H9 (cell line): ENCODE data around the gene ZMAT3. TPM values are rescaled to one million over a fixed set of nuclear protein-coding genes. Genes with fewer than 3 reads are reported as not detected.

ENCODE experiments used
- DNase-seq: peaks from one replicate; pipeline ENCODE4 v3.0.0-alpha.2; 2017
- H2AFZ ChIP-seq: one replicate; pipeline ENCODE4 v1.6.1; 2013; ENCODE audit warnings: mild to moderate bottlenecking, low read length, control low read depth, moderate library complexity
- H2AK5ac ChIP-seq: 2 replicates; pipeline ENCODE4 v1.6.1; 2013; ENCODE audit warnings: low read length, control low read depth, mixed read lengths; ENCODE audit not compliant: insufficient read length
- H2BK120ac ChIP-seq: one replicate; pipeline ENCODE4 v1.6.1; 2013; ENCODE audit warnings: low read depth, mild to moderate bottlenecking, low read length, control low read depth, inconsistent platforms; ENCODE audit not compliant: poor library complexity, severe bottlenecking
- H2BK12ac ChIP-seq: 2 replicates; pipeline ENCODE4 v1.6.1; 2013; ENCODE audit warnings: low read length, control low read depth, mixed read lengths, low read depth; ENCODE audit not compliant: insufficient read length
- H2BK15ac ChIP-seq: 2 replicates; pipeline ENCODE4 v1.6.1; 2013; ENCODE audit warnings: low read depth, low read length, control low read depth
- H2BK20ac ChIP-seq: one replicate; pipeline ENCODE4 v1.6.1; 2013; ENCODE audit warnings: low read depth, mild to moderate bottlenecking, low read length, control low read depth, inconsistent platforms; ENCODE audit not compliant: poor library complexity, severe bottlenecking
- H2BK5ac ChIP-seq: 2 replicates; pipeline ENCODE4 v1.6.1; 2013; ENCODE audit warnings: low read length, control low read depth, mixed read lengths; ENCODE audit not compliant: insufficient read length
- H3K14ac ChIP-seq: 2 replicates; pipeline ENCODE4 v1.6.1; 2013; ENCODE audit warnings: low read length, control low read depth; ENCODE audit not compliant: insufficient read depth
- H3K18ac ChIP-seq: 2 replicates; pipeline ENCODE4 v1.6.1; 2013; ENCODE audit warnings: low read depth, mild to moderate bottlenecking, mixed read lengths, low read length, control low read depth; ENCODE audit not compliant: insufficient read length
- H3K23ac ChIP-seq: 2 replicates; pipeline ENCODE4 v1.6.1; 2013; ENCODE audit warnings: low read length, control low read depth, mixed read lengths, low read depth; ENCODE audit not compliant: insufficient read length
- H3K23me2 ChIP-seq: 2 replicates; pipeline ENCODE4 v1.6.1; 2013; ENCODE audit warnings: low read depth, mild to moderate bottlenecking, mixed read lengths, low read length, control low read depth; ENCODE audit not compliant: insufficient read length, poor library complexity, severe bottlenecking
- H3K27ac ChIP-seq: 2 replicates; pipeline ENCODE4 v1.5.1; 2013; ENCODE audit warnings: low read length, control low read depth, mixed read lengths, low read depth; ENCODE audit not compliant: insufficient read length
- H3K27me3 ChIP-seq: 2 replicates; pipeline ENCODE4 v1.6.1; 2013; ENCODE audit warnings: low read length, control low read depth, inconsistent platforms; ENCODE audit not compliant: insufficient read depth
- H3K4ac ChIP-seq: 2 replicates; pipeline ENCODE4 v1.6.1; 2013; ENCODE audit warnings: low read depth, mild to moderate bottlenecking, control low read depth, inconsistent platforms, low read length, moderate library complexity
- H3K4me1 ChIP-seq: 2 replicates; pipeline ENCODE4 v1.6.1; 2013; ENCODE audit warnings: low read length, control low read depth, inconsistent platforms; ENCODE audit not compliant: insufficient read depth
- H3K4me2 ChIP-seq: 2 replicates; pipeline ENCODE4 v1.6.1; 2013; ENCODE audit warnings: low read length, control low read depth, mixed read lengths; ENCODE audit not compliant: insufficient read length, insufficient read depth
- H3K56ac ChIP-seq: 2 replicates; pipeline ENCODE4 v1.6.1; 2013; ENCODE audit warnings: low read depth, mild to moderate bottlenecking, mixed read lengths, low read length, control low read depth; ENCODE audit not compliant: insufficient read length
- H3K79me1 ChIP-seq: 2 replicates; pipeline ENCODE4 v1.6.1; 2013; ENCODE audit warnings: low read depth, mild to moderate bottlenecking, moderate library complexity, low read length, control low read depth, inconsistent platforms; ENCODE audit not compliant: insufficient read depth, poor library complexity, severe bottlenecking
- H3K79me2 ChIP-seq: 2 replicates; pipeline ENCODE4 v1.6.1; 2013; ENCODE audit warnings: low read length, control low read depth, inconsistent platforms; ENCODE audit not compliant: insufficient read depth
- H3K9ac ChIP-seq: 2 replicates; pipeline ENCODE4 v1.6.1; 2013; ENCODE audit warnings: low read length, control low read depth, mixed read lengths; ENCODE audit not compliant: insufficient read length; ENCODE audit errors: extremely low read depth
- H3K9me3 ChIP-seq: one replicate; pipeline ENCODE4 v1.6.1; 2013; ENCODE audit warnings: low read depth, low read length, inconsistent platforms; ENCODE audit not compliant: control insufficient read depth
- H3T11ph ChIP-seq: one replicate; pipeline ENCODE4 v1.6.1; 2013; ENCODE audit warnings: mild to moderate bottlenecking, low read length, control low read depth, inconsistent platforms
- H4K20me1 ChIP-seq: one replicate; pipeline ENCODE4 v1.6.1; 2013; ENCODE audit not compliant: control insufficient read depth, insufficient read length, insufficient read depth
- H4K5ac ChIP-seq: 2 replicates; pipeline ENCODE4 v1.6.1; 2013; ENCODE audit warnings: low read depth, mild to moderate bottlenecking, mixed read lengths, low read length, control low read depth; ENCODE audit not compliant: insufficient read length
- H4K8ac ChIP-seq: replicated peaks from 2 replicates; pipeline ENCODE4 v1.6.1; 2013; ENCODE audit warnings: low read length, control low read depth, mixed read lengths, low read depth; ENCODE audit not compliant: insufficient read length
- H4K91ac ChIP-seq: 2 replicates; pipeline ENCODE4 v1.6.1; 2013; ENCODE audit warnings: low read depth, mild to moderate bottlenecking, moderate library complexity, mixed read lengths, low read length, control low read depth; ENCODE audit not compliant: insufficient read length
- H3K27ac Mint-ChIP-seq, 3 experiments: 2 replicates in 2 of 3; 3 replicates in 1 of 3; pipeline ENCODE4 v1.8.0; 2020 to 2021; ENCODE audit warnings: mixed read lengths in 3 of 3, mild to moderate bottlenecking in 1 of 3, moderate library complexity in 1 of 3
- H3K27me3 Mint-ChIP-seq: 2 replicates; pipeline ENCODE4 v1.8.0; 2021; ENCODE audit warnings: low read depth, mild to moderate bottlenecking, moderate library complexity, mixed read lengths
- H3K36me3 Mint-ChIP-seq, 3 experiments: 2 replicates in 2 of 3; 3 replicates in 1 of 3; pipeline ENCODE4 v1.8.0; 2020 to 2021; ENCODE audit warnings: low read depth in 3 of 3, mixed read lengths in 3 of 3; ENCODE audit not compliant: insufficient read depth in 1 of 3
- H3K4me1 Mint-ChIP-seq, 2 experiments: 2 replicates each; pipeline ENCODE4 v1.8.0; 2020; ENCODE audit warnings: mixed read lengths in 2 of 2
- H3K4me3 Mint-ChIP-seq, 2 experiments: 2 replicates in 1 of 2; 3 replicates in 1 of 2; pipeline ENCODE4 v1.8.0; 2020 to 2021; ENCODE audit warnings: mild to moderate bottlenecking in 2 of 2, mixed read lengths in 2 of 2, moderate library complexity in 1 of 2
- H3K9me3 Mint-ChIP-seq, 2 experiments: 2 replicates in 1 of 2; 3 replicates in 1 of 2; pipeline ENCODE4 v1.8.0; 2020; ENCODE audit warnings: mild to moderate bottlenecking in 2 of 2, mixed read lengths in 2 of 2, moderate library complexity in 1 of 2
- WGBS: extraction: QIAGEN DNeasy Blood & Tissue Kit; methylation state at CpG from one replicate; pipeline ENCODE4 v1.1.7; 2013; ENCODE audit warnings: missing lambda C conversion rate, low lambda C conversion rate, mixed read lengths; ENCODE audit not compliant: insufficient read length; ENCODE audit errors: extremely low coverage; 5-methylcytosine and 5-hydroxymethylcytosine counted together
- total RNA-seq: library from RNA; stranded (reverse); gene quantifications from 2 replicates; pipeline ENCODE4 v1.2.1, GENCODE V29; 2021
- TF ChIP-seq, protein P1 (sequence below): fragments of 200-600 bp; sonication (generic); conservative IDR thresholded peaks from 3 replicates; pipeline ENCODE4 v1.8.0; 2021; ENCODE audit warnings: antibody characterized with exemption, mild to moderate bottlenecking

Gene ZMAT3
- total RNA-seq, 1 experiment from 2014 or later = 9.4 TPM

DNA sequence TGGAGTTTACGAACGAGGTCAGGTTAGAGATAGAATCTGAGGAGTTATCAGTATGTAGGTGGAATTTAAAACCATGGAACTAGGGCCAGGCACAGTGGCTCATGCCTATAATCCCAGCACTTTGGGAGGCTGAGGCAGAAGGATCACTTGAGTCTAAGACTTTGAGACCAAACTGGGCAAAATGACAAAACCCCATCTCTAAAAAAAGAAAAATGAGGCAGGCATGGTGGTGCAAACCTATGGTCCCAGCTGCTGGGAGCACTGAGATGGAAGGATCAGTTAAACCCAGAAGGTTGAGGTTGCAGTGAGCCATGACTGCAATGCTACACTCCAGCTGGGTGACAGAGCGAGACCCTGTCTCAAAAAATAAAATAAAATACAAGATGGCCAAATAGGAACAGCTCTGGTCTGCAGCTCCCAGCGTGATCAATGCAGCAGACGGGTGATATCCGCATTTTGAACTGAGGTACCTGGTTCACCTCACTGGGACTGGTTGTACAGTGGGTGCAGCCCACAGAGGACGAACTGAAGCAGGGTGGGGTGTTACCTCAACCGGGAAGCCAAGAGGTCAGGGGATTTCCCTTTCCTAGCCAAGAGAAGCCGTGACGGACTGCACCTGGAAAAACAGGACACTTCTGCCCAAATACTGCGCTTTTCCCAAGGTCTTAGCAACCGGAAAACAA lies 33.3 kb downstream of the ZMAT3 start:
- H3K4ac ChIP-seq = no peak overlapping the region
- H4K5ac ChIP-seq = no peak overlapping the region
- H4K91ac ChIP-seq = no peak overlapping the region
- Mint-ChIP-seq H3K4me3 (no peak overlapping the region), H3K36me3 (peaks cover 0 to 14% (median 3%) of the 10 kb centered on the region in 3 experiments; a peak in 3 of 7 replicates), H3K27ac (no peak overlapping the region; a peak in 1 of 7 replicates), H3K27me3 (no peaks in the 10 kb centered on the region), H3K4me1 (peaks cover 3 to 12% of the 10 kb centered on the region in 2 experiments; a peak in 3 of 4 replicates), H3K9me3 (peaks cover 0 to 3% of the 10 kb centered on the region in 2 experiments; a peak in 4 of 5 replicates)
- H2BK12ac ChIP-seq = no peak overlapping the region
- no peak overlapping the region for H4K8ac ChIP-seq
- no peak overlapping the region for H3K23ac ChIP-seq
- no peak overlapping the region for H3K9ac ChIP-seq
- H3K23me2 ChIP-seq = no peaks in the 10 kb centered on the region
- H2AK5ac ChIP-seq = no peak overlapping the region
- H3K27ac ChIP-seq = no peak overlapping the region
- no peaks in the 10 kb centered on the region; the same call in 1 of the 2 replicates for H3K79me2 ChIP-seq
- H2AFZ ChIP-seq = no peak overlapping the region
- no peaks in the 10 kb centered on the region for H3K9me3 ChIP-seq
- no peaks in the 10 kb centered on the region for H3K4me1 ChIP-seq
- H3K79me1 ChIP-seq = no peaks in the 10 kb centered on the region
- H2BK5ac ChIP-seq = no peak overlapping the region
- H3K56ac ChIP-seq = no peak overlapping the region
- H3K14ac ChIP-seq = no peak overlapping the region
- H3K4me2 ChIP-seq = no peak overlapping the region
- no peaks in the 10 kb centered on the region for H4K20me1 ChIP-seq
- DNase-seq = no peak
- no peak overlapping the region for H2BK20ac ChIP-seq
- H3K18ac ChIP-seq = no peak overlapping the region
- no peak overlapping the region for H2BK120ac ChIP-seq
- H2BK15ac ChIP-seq = no peak overlapping the region
- no peak overlapping the region for H3T11ph ChIP-seq
- WGBS = no CpG with 5 or more reads among the region's 12 CpGs
- TF ChIP-seq, protein P1, sequence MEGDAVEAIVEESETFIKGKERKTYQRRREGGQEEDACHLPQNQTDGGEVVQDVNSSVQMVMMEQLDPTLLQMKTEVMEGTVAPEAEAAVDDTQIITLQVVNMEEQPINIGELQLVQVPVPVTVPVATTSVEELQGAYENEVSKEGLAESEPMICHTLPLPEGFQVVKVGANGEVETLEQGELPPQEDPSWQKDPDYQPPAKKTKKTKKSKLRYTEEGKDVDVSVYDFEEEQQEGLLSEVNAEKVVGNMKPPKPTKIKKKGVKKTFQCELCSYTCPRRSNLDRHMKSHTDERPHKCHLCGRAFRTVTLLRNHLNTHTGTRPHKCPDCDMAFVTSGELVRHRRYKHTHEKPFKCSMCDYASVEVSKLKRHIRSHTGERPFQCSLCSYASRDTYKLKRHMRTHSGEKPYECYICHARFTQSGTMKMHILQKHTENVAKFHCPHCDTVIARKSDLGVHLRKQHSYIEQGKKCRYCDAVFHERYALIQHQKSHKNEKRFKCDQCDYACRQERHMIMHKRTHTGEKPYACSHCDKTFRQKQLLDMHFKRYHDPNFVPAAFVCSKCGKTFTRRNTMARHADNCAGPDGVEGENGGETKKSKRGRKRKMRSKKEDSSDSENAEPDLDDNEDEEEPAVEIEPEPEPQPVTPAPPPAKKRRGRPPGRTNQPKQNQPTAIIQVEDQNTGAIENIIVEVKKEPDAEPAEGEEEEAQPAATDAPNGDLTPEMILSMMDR = no peak
- H3K27me3 ChIP-seq = no peaks in the 10 kb centered on the region
